K562 (cell line): ENCODE data around the gene CCSER2. TPM values are rescaled to one million over a fixed set of nuclear protein-coding genes. Genes with fewer than 3 reads are reported as not detected.

Experiments used
- BRCA1 ChIP-seq, 2 experiments: fragments of 450-650 bp in 1 of 2; sonication (generic) in 1 of 2; formaldehyde crosslinking in 1 of 2; IDR thresholded peaks; 2 replicates each; pipeline versions ENCODE4 v1.5.0 to v1.6.1; 2017 to 2020; ENCODE audit warnings: mild to moderate bottlenecking in 1 of 2, missing genetic modification reagents in 1 of 2
- DDX20 ChIP-seq: fragments of 450-650 bp; IDR thresholded peaks from 2 replicates; pipeline ENCODE4 v1.6.1; 2016; ENCODE audit warnings: missing genetic modification characterization, low read depth, mild to moderate bottlenecking, missing compliant biosample characterization, moderate library complexity
- MCM2 ChIP-seq: fragments of 450-650 bp; IDR thresholded peaks from 2 replicates; pipeline ENCODE4 v1.6.1; 2017; ENCODE audit warnings: low read depth, mild to moderate bottlenecking
- RREB1 ChIP-seq: fragments of 250-450 bp; sonication (Bioruptor Pico); IDR thresholded peaks from 2 replicates; pipeline ENCODE4 v1.4.0; 2020
- ZNF212 ChIP-seq: fragments of 450-650 bp; formaldehyde crosslinking; IDR thresholded peaks from 2 replicates; pipeline ENCODE4 v1.4.0; 2020; ENCODE audit warnings: mild to moderate bottlenecking
- polyA plus RNA-seq, 8 experiments: library from polyadenylated mRNA; depleted of rRNA in 4 of 8; stranded (reverse) in 5 of 8; unstranded in 3 of 8; fragments of >200 nt; fragmentation: Nextera tagmentation in 2 of 8; fragmentation: Illumina TruSeq in 1 of 8; extraction: Ambion mirVana in 2 of 8; extraction: Trizol in 1 of 8; gene quantifications; 2 replicates each; pipeline versions ENCODE4 v1.2.1 to v1.2.3, GENCODE V29; 2011 to 2014; ENCODE audit warnings: inconsistent platforms in 1 of 8, missing spikeins in 1 of 8
- total RNA-seq, 7 experiments: library from RNA; depleted of rRNA in 6 of 7; stranded (reverse); fragments of >200 nt in 6 of 7; fragmentation: Illumina TruSeq in 2 of 7; extraction: Trizol in 2 of 7; gene quantifications; 2 replicates each; pipeline versions ENCODE4 v1.2.1 to v1.2.3, GENCODE V29; 2011 to 2021; ENCODE audit warnings: low replicate concordance in 1 of 7

Gene CCSER2
- total and polyA plus RNA-seq, 9 of the 15 experiments (the other 6 are each of a cell fraction or from before 2014, with no cell fraction given) = 2.7 to 15.1 (median 9.7) TPM

GRCh38 chr10:84353052-84353803 lies 24.8 kb downstream of the CCSER2 start (continued):
- TF ChIP-seq RREB1 = no peak
- no peak for TF ChIP-seq DDX20
- no peak for TF ChIP-seq ZNF212
- TF ChIP-seq BRCA1 (IDR thresholded peaks at IDR 0.05) = no peak
- no peak for TF ChIP-seq BRCA1 (CRISPR knock-in tag; IDR thresholded peaks at IDR 0.05)
- TF ChIP-seq MCM2 = no peak
